Ishikawa (cell line): ENCODE data around the gene HSD11B1.

Source experiments
- EP300 ChIP-seq: IDR thresholded peaks from 2 replicates; pipeline ENCODE4 v1.6.1; 2012; ENCODE audit warnings: borderline replicate concordance
- FOXM1 ChIP-seq: IDR thresholded peaks from 2 replicates; pipeline ENCODE4 v1.6.1; 2012; ENCODE audit warnings: low read depth, borderline replicate concordance
- NFIC ChIP-seq: IDR thresholded peaks from 2 replicates; pipeline ENCODE4 v1.6.1; 2012
- RAD21 ChIP-seq: IDR thresholded peaks from 2 replicates; pipeline ENCODE4 v1.6.1; 2012; ENCODE audit warnings: low read depth
- TEAD4 ChIP-seq: IDR thresholded peaks from 2 replicates; pipeline ENCODE4 v1.6.1; 2012
- YY1 ChIP-seq: IDR thresholded peaks from 2 replicates; pipeline ENCODE4 v1.6.1; 2012; ENCODE audit warnings: low read depth

DNA sequence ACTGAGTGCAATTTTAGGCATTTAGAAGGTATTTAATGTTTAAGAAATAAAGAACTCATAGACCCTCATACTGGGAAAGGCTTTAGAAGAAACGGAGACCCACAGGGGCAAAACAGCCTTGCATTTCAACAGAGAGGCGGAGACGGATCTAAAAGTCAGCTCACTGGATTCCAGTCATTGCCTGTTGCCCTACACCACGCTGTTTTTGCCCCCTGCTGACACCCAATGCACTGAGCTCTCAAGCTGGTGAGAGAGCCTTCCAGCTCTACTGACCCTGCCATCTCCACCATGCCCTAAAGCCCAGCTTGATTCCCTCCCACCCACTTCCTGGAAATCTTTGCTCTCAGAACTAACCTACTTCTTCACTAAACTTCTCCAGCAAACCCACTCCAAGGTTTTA is 44.0 kb downstream of the HSD11B1 start:
- no peak for TF ChIP-seq EP300
- TF ChIP-seq YY1: no peak
- TF ChIP-seq NFIC: no peak
- no peak for TF ChIP-seq TEAD4
- no peak for TF ChIP-seq FOXM1
- TF ChIP-seq RAD21: no peak
